ENCODE measurements around the gene ZNF41. TPM values are rescaled to one million over a fixed set of nuclear protein-coding genes. Genes with fewer than 3 reads are reported as not detected.

ZNF41 gene
- 3.5 to 4.7 TPM (median 3.7 TPM) in 5 replicates for total RNA-seq (2022; extraction: Qiagen RNA extraction; ENCODE audit: low read depth)

GRCh38 chrX:47482512-47483305, at the start of gene ZNF41:
Gene ZNF41, minus strand, starts transcription at chrX:47483222. Its CDS starts 15,741 bp downstream, at chrX:47467481.

Other genes starting within 250 kb of the ZNF41 start
- gene ZNF157, start 112.6 kb downstream of the ZNF41 start, total RNA-seq (2022; extraction: Qiagen RNA extraction; ENCODE audit: low read depth), result not detected in 5 replicates
- 43.1 to 63.6 TPM (median 56.2 TPM) in 5 replicates for gene ARAF, start 78.0 kb upstream of the ZNF41 start, total RNA-seq (2022; extraction: Qiagen RNA extraction; ENCODE audit: low read depth)
- 237 to 302 TPM (median 269 TPM) in 5 replicates for gene TIMP1, start 99.2 kb upstream of the ZNF41 start, total RNA-seq (2022; extraction: Qiagen RNA extraction; ENCODE audit: low read depth)
- gene SYN1, start 136.6 kb upstream of the ZNF41 start, total RNA-seq (2022; extraction: Qiagen RNA extraction; ENCODE audit: low read depth), result 0.11 to 0.31 TPM (median 0.21 TPM) in 5 replicates
- gene CFP, start 146.7 kb upstream of the ZNF41 start, total RNA-seq (2022; extraction: Qiagen RNA extraction; ENCODE audit: low read depth), result 0.35 to 0.88 TPM (median 0.58 TPM) in 5 replicates
- 31.0 to 37.7 TPM (median 37.0 TPM) in 5 replicates for gene ELK1, start 167.3 kb upstream of the ZNF41 start, total RNA-seq (2022; extraction: Qiagen RNA extraction; ENCODE audit: low read depth)
- 165 to 211 TPM (median 176 TPM) in 5 replicates for gene UXT, start 176.0 kb upstream of the ZNF41 start, total RNA-seq (2022; extraction: Qiagen RNA extraction; ENCODE audit: low read depth)

All from A549 treated with RU486 at 1 μM for 4 hours (cell line).